ENCODE data around the gene EDDM3A. TPM values are rescaled to one million over a fixed set of nuclear protein-coding genes. Genes with fewer than 3 reads are reported as not detected.

The EDDM3A gene
- polyA plus RNA-seq, 1 donor, result 0.40 TPM

DNA sequence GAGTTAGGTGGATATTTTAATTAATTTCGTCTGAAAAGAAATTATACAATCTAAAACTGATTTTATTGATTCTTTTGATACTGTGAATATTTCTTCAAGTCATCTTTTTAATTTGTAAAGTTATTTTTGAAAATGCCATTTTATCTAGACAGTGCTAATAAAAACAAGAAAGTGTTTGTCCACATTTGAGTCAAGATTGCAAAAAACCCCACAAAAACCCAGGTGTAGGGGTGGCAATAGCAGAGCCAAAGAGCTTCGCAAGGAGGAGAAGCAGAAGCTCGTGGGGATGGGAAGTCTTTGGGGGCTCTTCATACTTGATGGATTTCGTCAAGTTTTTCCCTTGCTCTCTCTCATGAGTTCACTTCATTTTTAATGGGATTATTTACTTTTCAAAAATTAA, 41.3 kb downstream of the EDDM3A start:
- DNase-seq, result no peak

DNA sequence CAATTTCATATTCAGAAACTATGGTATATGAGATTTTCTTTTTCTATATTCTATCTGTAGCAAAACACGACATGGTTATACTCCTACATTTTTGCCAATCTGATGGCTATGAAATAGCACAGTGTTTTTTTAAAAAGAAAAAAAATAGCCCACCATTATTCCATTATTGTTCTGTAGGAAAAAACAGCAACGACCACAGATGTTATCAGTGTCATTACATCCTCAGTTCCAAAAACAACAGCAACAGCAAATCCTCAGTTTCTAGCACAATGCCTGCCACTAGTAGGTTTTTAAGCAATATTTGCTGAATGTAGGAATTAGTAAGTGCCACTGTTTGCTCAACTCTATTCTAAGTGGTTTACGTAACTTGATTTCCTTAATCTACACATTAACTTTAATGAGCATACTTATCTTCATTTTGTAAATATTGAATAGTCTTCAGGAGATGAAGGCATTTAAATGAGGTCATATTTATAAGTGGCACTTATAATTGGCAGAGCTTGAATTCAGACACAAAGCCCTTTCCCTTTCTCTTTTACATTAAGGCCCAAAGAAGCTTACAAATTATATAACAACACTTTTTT, 43.6 kb downstream of the EDDM3A start:
- no peak for DNase-seq

DNA sequence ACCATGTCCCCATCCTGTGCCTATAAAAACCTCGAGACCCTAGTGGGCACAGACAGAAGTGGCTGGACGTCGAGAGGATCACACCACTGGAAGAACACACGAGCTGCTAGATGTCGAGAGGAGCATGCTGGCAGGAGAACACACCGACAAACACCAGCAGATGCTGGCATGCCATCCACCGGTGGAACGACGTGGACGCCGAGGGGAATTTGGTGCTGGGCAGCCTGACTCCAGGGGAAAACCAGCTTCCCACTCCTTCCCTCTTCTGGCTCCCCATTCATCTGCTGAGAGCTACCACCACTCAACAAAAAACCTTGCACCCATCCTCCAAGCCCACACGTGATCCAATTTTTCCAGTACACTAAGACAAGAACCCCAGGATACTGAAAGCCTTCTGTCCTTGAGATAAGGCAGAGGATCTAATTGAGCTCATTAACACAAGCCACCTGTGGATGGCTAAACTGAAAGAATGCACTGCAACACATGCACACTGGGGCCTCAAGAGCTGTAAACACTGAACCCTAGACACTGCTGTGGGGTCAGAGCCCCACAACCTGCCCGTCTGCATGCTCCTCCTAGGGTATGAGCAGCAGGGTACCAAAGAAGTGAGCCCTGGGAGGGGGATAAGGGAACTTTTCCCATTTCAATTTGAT, 44.9 kb downstream of the EDDM3A start:
- DNase-seq, result no peak

DNA sequence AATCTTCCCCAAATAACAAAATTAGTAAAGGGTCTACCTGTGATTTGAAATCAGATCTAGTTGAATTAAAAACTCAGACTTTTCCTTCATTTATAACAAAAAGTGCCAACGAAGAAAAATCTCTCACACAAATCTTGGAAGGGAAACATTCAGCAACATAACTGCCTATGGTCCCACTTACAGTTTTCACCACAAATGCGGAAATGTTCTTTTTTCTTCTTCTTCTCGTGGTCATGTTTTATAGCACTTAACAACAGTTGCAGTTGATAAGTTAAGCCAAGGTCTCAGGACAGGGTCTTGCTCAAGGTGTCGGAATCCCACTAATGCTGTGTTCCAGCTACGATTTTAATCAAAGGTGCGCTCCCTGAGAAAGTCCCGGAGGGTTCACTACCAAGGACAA, 45.5 kb downstream of the EDDM3A start:
- no peak for DNase-seq

DNA sequence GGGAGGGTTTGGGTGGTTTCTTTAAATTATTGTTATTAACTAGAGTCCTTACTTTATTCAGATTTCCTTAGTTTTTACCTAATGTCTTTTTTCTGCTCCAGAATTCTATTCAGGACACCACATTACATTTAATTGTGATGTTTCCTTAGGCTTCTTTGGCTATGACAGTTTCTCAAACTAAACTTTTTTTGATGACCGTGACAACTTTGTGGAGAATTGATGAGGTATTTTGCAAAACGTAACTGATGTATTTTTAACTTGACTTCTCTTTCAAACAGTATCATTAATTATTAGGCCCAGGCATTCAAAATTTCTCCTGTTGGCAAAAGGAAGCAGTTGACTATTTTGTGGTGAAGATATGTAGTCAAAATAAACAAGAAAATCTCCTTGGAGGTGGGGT, 45.9 kb downstream of the EDDM3A start:
- DNase-seq, result no peak

DNA sequence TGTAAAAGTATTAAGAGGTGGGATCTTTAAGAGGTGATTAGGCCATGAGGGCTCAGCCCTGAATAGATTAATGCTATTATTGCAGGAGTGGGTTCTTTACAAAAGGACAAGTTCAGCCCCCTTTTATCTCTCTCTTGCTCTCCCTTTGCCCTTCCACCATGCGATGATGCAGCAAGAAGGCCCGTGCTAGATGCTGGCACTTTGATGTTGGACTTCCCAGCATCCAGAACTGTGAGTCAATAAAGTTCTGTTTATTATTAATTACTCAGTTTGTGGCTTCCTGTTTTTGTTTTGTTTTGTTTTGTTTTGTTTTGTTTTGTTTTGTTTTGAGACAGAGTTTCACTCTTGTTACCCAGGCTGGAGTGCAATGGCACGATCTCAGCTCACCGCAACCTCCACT, 46.9 kb downstream of the EDDM3A start:
- DNase-seq, result no peak

DNA sequence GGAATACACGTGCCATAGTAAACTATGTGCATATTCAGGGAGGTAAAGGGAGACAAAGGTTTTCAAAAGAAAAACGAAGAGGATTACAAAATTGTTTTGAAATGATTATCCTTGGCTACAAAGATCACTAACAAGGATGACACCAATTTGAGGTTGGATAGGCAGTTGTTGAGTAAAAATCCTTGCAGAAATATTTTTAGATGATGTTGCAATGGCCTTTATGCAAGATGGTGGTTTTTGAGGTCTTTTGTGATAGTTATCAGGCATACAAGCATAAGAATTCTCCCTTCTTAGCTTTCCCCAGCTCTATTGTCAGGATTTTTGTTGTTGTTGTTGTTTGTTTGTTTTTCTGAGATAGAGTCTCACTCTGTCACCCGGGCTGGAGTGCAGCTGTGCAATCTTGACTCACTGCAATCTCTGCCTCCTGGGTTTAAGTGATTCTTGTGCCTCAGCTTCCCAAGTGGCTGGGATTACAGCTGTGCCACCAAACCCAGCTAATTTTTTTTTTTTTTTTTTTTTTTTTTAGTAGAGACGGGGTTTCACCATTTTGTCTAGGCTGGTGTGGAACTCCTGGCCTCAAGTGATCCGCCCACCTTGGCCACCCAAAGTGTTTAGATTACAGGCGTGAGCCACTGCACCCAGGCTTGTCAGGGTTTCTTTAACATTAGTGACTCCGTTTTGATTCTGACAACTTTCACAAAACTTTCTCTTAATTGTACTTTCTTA, 49.1 kb downstream of the EDDM3A start:
- no peak for DNase-seq

DNA sequence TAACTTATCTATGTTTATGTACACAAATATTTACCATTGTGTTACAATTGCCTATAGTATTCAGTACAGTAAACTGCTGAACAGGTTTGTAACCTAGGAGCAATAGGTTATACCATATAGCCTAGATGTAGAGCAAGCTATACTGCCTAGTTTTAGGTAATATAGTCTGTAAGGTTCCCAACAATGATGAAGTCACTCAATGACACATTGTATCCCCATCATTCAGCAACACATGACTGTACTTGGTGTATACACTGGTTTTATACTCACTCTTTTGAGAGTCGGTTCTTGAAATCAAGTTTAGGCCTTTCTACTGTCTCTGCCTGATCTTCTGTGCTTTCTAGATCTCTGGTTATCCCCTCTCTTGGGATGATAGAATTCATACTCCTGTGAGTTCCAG, 51.5 kb downstream of the EDDM3A start:
- DNase-seq, result no peak

Other genes starting within 250 kb of the EDDM3A start
- gene RNASE10, start 240.3 kb upstream of the EDDM3A start, polyA plus RNA-seq (ENCODE audit: insufficient read length), result 0.13 TPM
- not detected for gene RNASE9, start 184.8 kb upstream of the EDDM3A start, polyA plus RNA-seq (ENCODE audit: insufficient read length)
- gene RNASE11, start 157.9 kb upstream of the EDDM3A start, polyA plus RNA-seq (ENCODE audit: insufficient read length), result not detected
- gene RNASE12, start 154.5 kb upstream of the EDDM3A start, polyA plus RNA-seq (ENCODE audit: insufficient read length), result not detected
- gene OR6S1, start 104.2 kb upstream of the EDDM3A start, polyA plus RNA-seq (ENCODE audit: insufficient read length), result not detected
- 1.0 TPM for gene RNASE4, start 61.3 kb upstream of the EDDM3A start, polyA plus RNA-seq (ENCODE audit: insufficient read length)
- gene ANG, start 57.1 kb upstream of the EDDM3A start, polyA plus RNA-seq (ENCODE audit: insufficient read length), result 3.3 TPM
- 0.20 TPM for gene EDDM3B, start 22.5 kb downstream of the EDDM3A start, polyA plus RNA-seq (ENCODE audit: insufficient read length)
- gene RNASE6, start 35.4 kb downstream of the EDDM3A start, polyA plus RNA-seq (ENCODE audit: insufficient read length), result 5.0 TPM
- 98.4 TPM for gene RNASE1, start 57.0 kb downstream of the EDDM3A start, polyA plus RNA-seq (ENCODE audit: insufficient read length)
- gene RNASE3, start 145.5 kb downstream of the EDDM3A start, polyA plus RNA-seq (ENCODE audit: insufficient read length), result 1.2 TPM
- 1.1 TPM for gene RNASE2, start 209.6 kb downstream of the EDDM3A start, polyA plus RNA-seq (ENCODE audit: insufficient read length)
- 124 TPM for gene METTL17, start 244.1 kb downstream of the EDDM3A start, polyA plus RNA-seq (ENCODE audit: insufficient read length)